HG02852 (cell line): ENCODE data around the gene SPATA31E1.
"Not testable (repeated sequence)": the region's sequence is repeated elsewhere in the genome, so short reads cannot be mapped to it uniquely, and the experiment has no call there.

Experiments used
- ATAC-seq: cut with Tn5 transposase; IDR thresholded peaks from one replicate; pipeline ENCODE4 v1.9.1; 2021; ENCODE audit warnings: mild to moderate bottlenecking, moderate library complexity; ENCODE audit not compliant: unreplicated experiment

SPATA31E1 gene

GRCh38 chr9:87884578-87885459 lies 2.1 kb downstream of the SPATA31E1 start:
- ATAC-seq: no peak

- ATAC-seq: no peak
Observed at GRCh38 chr9:87885484-87886189, 3.0 kb downstream of the SPATA31E1 start.

GRCh38 chr9:87886210-87886932 lies 3.7 kb downstream of the SPATA31E1 start:
- ATAC-seq: no peak

- no peak for ATAC-seq
Observed at GRCh38 chr9:87886933-87887505, 4.3 kb downstream of the SPATA31E1 start.

- ATAC-seq: no peak
Observed at GRCh38 chr9:87887661-87888480, 5.2 kb downstream of the SPATA31E1 start.

GRCh38 chr9:87888501-87888900 lies 5.8 kb downstream of the SPATA31E1 start:
- ATAC-seq: no peak

GRCh38 chr9:87889065-87889881 lies 6.6 kb downstream of the SPATA31E1 start:
- ATAC-seq: no peak

- no peak for ATAC-seq
Observed at GRCh38 chr9:87889882-87890252, 7.2 kb downstream of the SPATA31E1 start.

- ATAC-seq: no peak
Observed at GRCh38 chr9:87890837-87891236, 8.2 kb downstream of the SPATA31E1 start.

GRCh38 chr9:87891754-87892153 lies 9.1 kb downstream of the SPATA31E1 start:
- no peak for ATAC-seq

GRCh38 chr9:87892956-87893355 lies 10.3 kb downstream of the SPATA31E1 start:
- no peak for ATAC-seq

- ATAC-seq: no peak
Observed at GRCh38 chr9:87894998-87895625, 12.4 kb downstream of the SPATA31E1 start.

- ATAC-seq: no peak
Observed at GRCh38 chr9:87896891-87897290, 14.2 kb downstream of the SPATA31E1 start.

GRCh38 chr9:87898151-87898550 lies 15.5 kb downstream of the SPATA31E1 start:
- ATAC-seq: no peak

- not testable (repeated sequence) for ATAC-seq
Observed at GRCh38 chr9:87902371-87902770, 19.7 kb downstream of the SPATA31E1 start.

GRCh38 chr9:87909310-87910041 lies 26.8 kb downstream of the SPATA31E1 start:
- no peak for ATAC-seq

- no peak for ATAC-seq
Observed at GRCh38 chr9:87910821-87911220, 28.1 kb downstream of the SPATA31E1 start.

GRCh38 chr9:87917662-87918061 lies 35.0 kb downstream of the SPATA31E1 start, which contains the start of gene SPATA31C1:
Gene SPATA31C1, plus strand, starts transcription at chr9:87917962.
- ATAC-seq: not testable (repeated sequence)
